ENCODE measurements around the gene PHACTR2.

PHACTR2 gene

DNA sequence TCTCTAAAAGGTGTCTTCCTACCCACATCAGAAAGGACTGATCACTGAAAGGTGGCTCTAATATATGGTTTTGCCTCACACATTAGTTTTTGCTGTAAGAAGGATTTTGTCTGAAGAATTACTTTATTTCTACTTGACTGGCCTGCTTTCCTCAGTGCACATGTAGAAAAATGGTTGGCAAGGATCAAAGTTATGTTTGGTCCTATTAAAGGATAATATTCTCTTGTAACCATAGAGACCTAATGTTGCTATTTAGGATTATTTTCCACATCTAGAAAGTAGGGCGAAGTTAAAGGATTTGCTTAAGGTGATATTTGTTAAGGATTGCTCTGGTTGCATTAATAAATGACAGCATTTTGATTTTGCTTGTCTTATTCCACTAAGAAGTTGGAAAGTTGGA is 40.7 kb downstream of the PHACTR2 start:
- TF ChIP-seq, protein P1, sequence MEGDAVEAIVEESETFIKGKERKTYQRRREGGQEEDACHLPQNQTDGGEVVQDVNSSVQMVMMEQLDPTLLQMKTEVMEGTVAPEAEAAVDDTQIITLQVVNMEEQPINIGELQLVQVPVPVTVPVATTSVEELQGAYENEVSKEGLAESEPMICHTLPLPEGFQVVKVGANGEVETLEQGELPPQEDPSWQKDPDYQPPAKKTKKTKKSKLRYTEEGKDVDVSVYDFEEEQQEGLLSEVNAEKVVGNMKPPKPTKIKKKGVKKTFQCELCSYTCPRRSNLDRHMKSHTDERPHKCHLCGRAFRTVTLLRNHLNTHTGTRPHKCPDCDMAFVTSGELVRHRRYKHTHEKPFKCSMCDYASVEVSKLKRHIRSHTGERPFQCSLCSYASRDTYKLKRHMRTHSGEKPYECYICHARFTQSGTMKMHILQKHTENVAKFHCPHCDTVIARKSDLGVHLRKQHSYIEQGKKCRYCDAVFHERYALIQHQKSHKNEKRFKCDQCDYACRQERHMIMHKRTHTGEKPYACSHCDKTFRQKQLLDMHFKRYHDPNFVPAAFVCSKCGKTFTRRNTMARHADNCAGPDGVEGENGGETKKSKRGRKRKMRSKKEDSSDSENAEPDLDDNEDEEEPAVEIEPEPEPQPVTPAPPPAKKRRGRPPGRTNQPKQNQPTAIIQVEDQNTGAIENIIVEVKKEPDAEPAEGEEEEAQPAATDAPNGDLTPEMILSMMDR (IDR thresholded peaks at IDR 0.05) = no peak
- no peak for TF ChIP-seq ZFX (IDR thresholded peaks at IDR 0.05; ENCODE audit: borderline replicate concordance)
- H3K27ac ChIP-seq = no peak overlapping the region

DNA sequence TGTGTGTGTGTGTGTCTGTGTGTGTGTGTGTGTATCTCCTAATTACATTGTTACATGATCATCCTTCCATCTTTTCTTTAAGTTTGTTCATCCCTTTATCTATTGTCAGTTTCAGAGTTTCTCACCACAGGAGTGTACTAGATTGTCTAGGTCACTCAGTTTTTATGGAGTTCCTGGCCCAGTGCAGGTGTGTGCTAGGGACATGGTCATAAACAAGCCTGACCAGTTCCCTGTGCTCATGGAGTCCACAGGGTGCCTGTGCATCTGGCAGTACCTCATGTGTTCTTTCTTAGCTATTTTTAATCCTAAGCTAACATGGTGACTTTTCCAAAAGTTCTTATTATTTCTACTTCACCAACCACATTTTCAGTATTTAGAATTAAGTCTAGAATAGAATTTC is 43.9 kb downstream of the PHACTR2 start:
- H3K27ac ChIP-seq = no peak overlapping the region
- TF ChIP-seq, protein P1 (IDR thresholded peaks at IDR 0.05) = no peak
- TF ChIP-seq ZFX (IDR thresholded peaks at IDR 0.05; ENCODE audit: borderline replicate concordance) = no peak

DNA sequence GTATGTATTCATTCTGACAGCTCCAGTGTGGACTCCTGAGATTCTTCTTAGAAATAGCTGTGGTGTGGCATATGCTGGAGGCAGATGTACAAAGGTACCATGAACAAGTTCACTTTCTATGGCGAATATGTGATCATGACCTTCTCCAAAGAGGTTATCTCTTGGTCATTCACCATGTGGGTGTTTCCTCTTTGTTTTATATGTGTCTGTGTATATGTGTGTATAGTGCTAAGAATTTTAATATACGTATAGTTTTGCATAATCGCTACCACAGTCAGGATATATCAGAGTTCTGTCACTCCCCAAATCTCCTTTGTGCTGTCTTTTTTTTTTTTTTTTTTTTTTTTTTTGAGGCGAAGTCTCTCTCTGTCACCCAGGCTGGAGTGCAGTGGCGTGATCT is 47.1 kb downstream of the PHACTR2 start:
- TF ChIP-seq, protein P1 (IDR thresholded peaks at IDR 0.05) = no peak
- no peak for TF ChIP-seq ZFX (IDR thresholded peaks at IDR 0.05; ENCODE audit: borderline replicate concordance)
- no peak overlapping the region for H3K27ac ChIP-seq

DNA sequence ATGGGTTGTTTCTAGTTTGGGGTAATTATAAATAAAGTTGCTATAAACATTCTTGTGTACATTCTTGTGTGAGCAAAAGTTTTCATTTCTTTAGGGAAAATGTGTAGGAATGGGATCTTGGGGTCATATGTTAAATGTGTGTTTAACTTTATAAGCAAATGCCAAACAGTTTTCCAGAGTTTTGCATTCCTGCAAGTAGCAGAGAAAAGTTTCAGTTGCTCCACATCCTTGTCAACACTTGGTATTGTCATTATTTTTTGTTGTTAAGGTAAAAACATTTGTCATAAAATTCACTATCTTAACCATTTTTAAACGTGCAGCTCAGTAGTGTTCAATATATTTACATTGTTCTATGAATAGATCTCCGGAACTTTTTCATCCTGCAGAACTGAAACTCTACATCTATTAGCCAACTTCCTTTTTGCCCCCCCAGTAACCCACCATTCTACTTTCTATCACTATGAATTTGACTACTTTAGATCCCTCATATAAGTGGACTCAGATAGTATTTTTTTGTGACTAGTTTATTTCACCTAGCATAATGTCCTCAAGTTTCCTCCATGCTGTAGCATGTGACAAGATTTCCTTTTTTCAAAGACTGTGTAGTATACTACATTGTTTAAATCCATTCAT is 48.4 kb downstream of the PHACTR2 start:
- H3K27ac ChIP-seq = no peak overlapping the region
- TF ChIP-seq, protein P1 (IDR thresholded peaks at IDR 0.05) = no peak
- no peak for TF ChIP-seq ZFX (IDR thresholded peaks at IDR 0.05; ENCODE audit: borderline replicate concordance)

DNA sequence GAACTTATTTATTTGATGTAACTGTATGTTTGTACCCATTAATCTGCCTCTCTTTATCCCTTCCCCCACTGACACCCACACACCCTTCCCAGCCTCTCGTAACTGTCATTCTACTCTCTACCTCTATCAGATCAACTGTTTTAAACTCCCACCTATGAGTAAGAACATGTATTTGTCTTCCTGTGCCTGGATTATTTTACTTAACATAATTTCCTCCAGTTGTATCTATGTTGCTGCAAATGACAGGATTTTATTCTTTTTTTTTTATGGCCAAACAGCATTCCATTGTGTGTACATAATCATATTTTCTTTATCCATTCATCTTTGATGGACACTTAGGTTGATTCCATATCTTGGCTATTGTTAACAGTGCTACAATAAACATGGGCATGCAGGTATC is 49.3 kb downstream of the PHACTR2 start:
- TF ChIP-seq, protein P1 (IDR thresholded peaks at IDR 0.05) = no peak
- no peak for TF ChIP-seq ZFX (IDR thresholded peaks at IDR 0.05; ENCODE audit: borderline replicate concordance)
- no peak overlapping the region for H3K27ac ChIP-seq

DNA sequence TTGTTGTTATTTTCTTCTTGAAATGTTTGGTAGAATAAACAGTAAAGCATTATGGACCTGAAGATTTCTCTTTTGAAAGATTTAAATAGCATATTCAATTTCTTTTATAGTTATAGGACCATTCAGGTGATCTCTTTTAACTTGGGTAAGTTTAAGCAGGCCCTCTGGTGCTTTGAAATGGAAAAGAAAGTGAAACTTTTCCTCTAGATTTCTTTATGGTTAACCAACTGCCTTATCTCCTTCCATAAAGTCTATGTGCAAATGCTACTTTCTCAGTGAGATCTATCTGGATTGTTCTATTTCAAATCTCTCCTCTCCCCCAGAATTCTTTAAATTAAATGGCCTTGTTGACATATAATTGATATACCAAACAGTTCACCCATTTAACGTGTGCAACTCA is 54.0 kb downstream of the PHACTR2 start:
- no peak overlapping the region for H3K27ac ChIP-seq
- TF ChIP-seq, protein P1 (IDR thresholded peaks at IDR 0.05) = no peak
- no peak for TF ChIP-seq ZFX (IDR thresholded peaks at IDR 0.05; ENCODE audit: borderline replicate concordance)

DNA sequence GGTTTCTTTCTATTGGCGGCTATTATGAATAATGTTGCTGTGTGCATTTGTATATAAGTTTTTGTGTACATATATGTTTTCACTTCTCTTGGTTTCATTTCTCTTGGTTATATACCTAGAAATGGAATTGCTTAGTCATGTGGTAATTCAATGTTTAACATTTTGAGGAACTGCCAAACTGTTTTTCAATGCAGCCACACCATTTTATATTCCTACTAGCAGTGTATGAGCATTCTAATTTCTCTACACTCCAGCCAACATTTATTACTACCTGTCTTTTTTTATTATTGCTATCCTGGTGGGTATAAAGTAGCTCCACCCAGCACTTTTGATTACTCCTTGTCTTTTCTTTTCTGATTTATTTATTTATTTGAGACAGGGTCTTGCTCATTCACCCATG is 54.8 kb downstream of the PHACTR2 start:
- TF ChIP-seq, protein P1 (IDR thresholded peaks at IDR 0.05) = no peak
- TF ChIP-seq ZFX (IDR thresholded peaks at IDR 0.05; ENCODE audit: borderline replicate concordance) = no peak
- no peak overlapping the region for H3K27ac ChIP-seq

Measured in 22Rv1 (cell line).